Ascending aorta (tissue), 2 donors: ENCODE measurements around the gene GPALPP1. TPM values are rescaled to one million over a fixed set of nuclear protein-coding genes. Genes with fewer than 3 reads are reported as not detected.
A peak's percentile ranks its signal among the peaks of the same experiment; 100 is the strongest.
"Not testable (repeated sequence)": the region's sequence is repeated elsewhere in the genome, so short reads cannot be mapped to it uniquely, and the experiment has no call there.

Source experiments
- DNase-seq, 2 donors: peaks; one replicate each; pipeline ENCODE4 v3.0.0-alpha.2; 2019; ENCODE audit warnings: low spot score in 2 of 2
- H3K27ac ChIP-seq, 2 donors: fragments of 200-600 bp; sonication (generic); one replicate each; pipeline ENCODE4 v1.5.1; 2016 to 2017; ENCODE audit warnings: mild to moderate bottlenecking in 1 of 2
- H3K27me3 ChIP-seq: fragments of 200-600 bp; sonication (generic); one replicate; pipeline ENCODE4 v1.5.1; 2017
- H3K36me3 ChIP-seq, 2 donors: fragments of 200-600 bp; sonication (generic); one replicate each; pipeline ENCODE4 v1.5.1; 2016
- H3K4me1 ChIP-seq, 2 donors: fragments of 200-600 bp; sonication (generic); one replicate each; pipeline ENCODE4 v1.5.1; 2016 to 2017; ENCODE audit warnings: mild to moderate bottlenecking in 1 of 2
- H3K4me3 ChIP-seq, 2 donors: fragments of 200-600 bp; sonication (generic); one replicate each; pipeline ENCODE4 v1.5.1; 2016 to 2017; ENCODE audit warnings: mild to moderate bottlenecking in 1 of 2
- H3K9me3 ChIP-seq, 2 donors: fragments of 200-600 bp; sonication (generic); one replicate each; pipeline ENCODE4 v1.5.1; 2016
- CTCF ChIP-seq, 3 experiments: fragments of 200-600 bp in 2 of 3; fragments of 450-650 bp in 1 of 3; sonication (generic) in 2 of 3; IDR thresholded peaks; one replicate each; pipeline ENCODE4 v1.5.1; 2016 to 2019; ENCODE audit warnings: antibody characterized with exemption in 3 of 3, mild to moderate bottlenecking in 1 of 3, moderate library complexity in 1 of 3
- intact Hi-C: fragments of 100-400 bp; cut with DNase I; formaldehyde crosslinking; loops from one replicate; pipeline ENCODE4 v1.15.1; 2023
- total RNA-seq: library from RNA; depleted of rRNA; stranded (reverse); fragments of >200 nt; gene quantifications from one replicate; pipeline ENCODE4 v1.1.0, GENCODE V29; 2016

GPALPP1 gene
- total RNA-seq, result 10.3 TPM

GRCh38 chr13:44989071-44989889, at the start of gene GPALPP1, which contains the start of gene NUFIP1:
GPALPP1 (plus strand) TSS chr13:44989538; CDS start chr13:44989655, 117 bp downstream.
NUFIP1 (minus strand) TSS chr13:44989471; CDS start chr13:44989436, 35 bp downstream.
- peak in 1 of 3 experiments; percentile 6 for TF ChIP-seq CTCF (IDR thresholded peaks at IDR 0.05)
- no peaks in the 10 kb centered on the region for H3K27me3 ChIP-seq
- H3K4me1 ChIP-seq, result peaks cover 6 to 21% of the 10 kb centered on the region in 2 donors
- DNase-seq, result peak; percentile 80 to 97
- no peaks in the 10 kb centered on the region for H3K9me3 ChIP-seq
- intact Hi-C loops, result no loop called here
- no peaks in the 10 kb centered on the region for H3K36me3 ChIP-seq
- H3K4me3 ChIP-seq, result peak within 1 kb of the TSS; percentile 88
- peak within 1 kb of the TSS; percentile 85 to 90 for H3K27ac ChIP-seq

GRCh38 chr13:44943411-44943810, 45.9 kb upstream of the GPALPP1 start:
- peak overlapping the region in 1 of 2 donors; percentile 36 for H3K27ac ChIP-seq
- H3K36me3 ChIP-seq, H3K4me1 ChIP-seq, DNase-seq, H3K4me3 ChIP-seq, intact Hi-C loops, H3K9me3 ChIP-seq, H3K27me3 ChIP-seq: not testable (repeated sequence)

- H3K36me3 ChIP-seq, result no peaks in the 10 kb centered on the region
- TF ChIP-seq CTCF (IDR thresholded peaks at IDR 0.05), result no peak
- no peak overlapping the region for H3K4me3 ChIP-seq
- DNase-seq, result no peak
- H3K4me1 ChIP-seq, result no peaks in the 10 kb centered on the region
- no peaks in the 10 kb centered on the region for H3K27me3 ChIP-seq
- H3K9me3 ChIP-seq, result no peaks in the 10 kb centered on the region
- intact Hi-C loops, result no loop called here
- H3K27ac ChIP-seq, result no peak overlapping the region
These were observed 38.2 kb upstream of the GPALPP1 start for GRCh38 chr13:44951184-44951583.

GRCh38 chr13:44952671-44953070, 36.7 kb upstream of the GPALPP1 start:
- Histone ChIP-seq H3K4me1 (no peaks in the 10 kb centered on the region), H3K36me3 (no peaks in the 10 kb centered on the region), H3K27me3 (no peaks in the 10 kb centered on the region), H3K4me3 (no peak overlapping the region), H3K9me3 (no peaks in the 10 kb centered on the region), H3K27ac (no peak overlapping the region)
- no peak for TF ChIP-seq CTCF (IDR thresholded peaks at IDR 0.05)
- no peak for DNase-seq
- intact Hi-C loops, result no loop called here

DNA sequence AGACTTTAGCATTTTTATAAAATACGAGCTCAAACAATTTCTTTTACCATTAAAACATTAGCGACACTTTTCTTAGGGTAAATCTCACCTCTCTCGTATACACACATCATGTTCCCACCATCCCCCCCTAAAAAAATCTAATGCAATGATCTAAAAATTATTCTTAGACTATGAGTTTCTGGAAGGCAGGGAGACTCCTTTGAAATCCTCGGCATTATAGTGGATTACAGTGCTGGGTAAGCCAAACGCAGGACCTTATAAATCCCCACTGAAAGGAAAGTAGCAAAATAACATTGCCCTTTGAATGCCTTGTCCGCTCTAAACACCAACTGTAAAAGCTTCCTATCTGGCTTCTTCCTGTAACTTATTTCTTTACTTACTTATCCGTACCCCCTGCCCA, 35.1 kb upstream of the GPALPP1 start:
- no peaks in the 10 kb centered on the region for H3K36me3 ChIP-seq
- no peak overlapping the region for H3K27ac ChIP-seq
- no peaks in the 10 kb centered on the region for H3K9me3 ChIP-seq
- H3K4me1 ChIP-seq, result no peaks in the 10 kb centered on the region
- H3K4me3 ChIP-seq, result no peak overlapping the region
- no peak for TF ChIP-seq CTCF (IDR thresholded peaks at IDR 0.05)
- H3K27me3 ChIP-seq, result no peaks in the 10 kb centered on the region
- DNase-seq, result no peak
- intact Hi-C loops, result no loop called here

GRCh38 chr13:44955406-44955805, 33.9 kb upstream of the GPALPP1 start:
- DNase-seq, result no peak
- Histone ChIP-seq H3K27me3 (no peaks in the 10 kb centered on the region), H3K36me3 (no peaks in the 10 kb centered on the region), H3K4me1 (no peaks in the 10 kb centered on the region), H3K27ac (no peak overlapping the region), H3K4me3 (no peak overlapping the region), H3K9me3 (no peaks in the 10 kb centered on the region)
- intact Hi-C loops, result no loop called here
- no peak for TF ChIP-seq CTCF (IDR thresholded peaks at IDR 0.05)
